Mesendoderm (in vitro differentiated cells): ENCODE data around the gene ZMYND8.
A peak's percentile ranks its signal among the peaks of the same experiment; 100 is the strongest.

ENCODE experiments used
- DNase-seq: peaks from one replicate; pipeline ENCODE4 v3.0.0; 2013
- H2AK5ac ChIP-seq: 2 replicates; pipeline ENCODE4 v1.6.1; 2013; ENCODE audit warnings: low read length, inconsistent platforms
- H2BK120ac ChIP-seq: 2 replicates; pipeline ENCODE4 v1.6.1; 2013; ENCODE audit warnings: low read depth, mild to moderate bottlenecking, low read length, moderate library complexity, mixed read lengths
- H2BK15ac ChIP-seq: replicated peaks from 2 replicates; pipeline ENCODE4 v1.6.1; 2013; ENCODE audit warnings: low read depth, mild to moderate bottlenecking, moderate library complexity
- H2BK5ac ChIP-seq: 2 replicates; pipeline ENCODE4 v1.6.1; 2013; ENCODE audit warnings: low read length, inconsistent platforms
- H3K18ac ChIP-seq: 2 replicates; pipeline ENCODE4 v1.6.1; 2013; ENCODE audit warnings: mild to moderate bottlenecking, low read length, mixed read lengths
- H3K23ac ChIP-seq: one replicate; pipeline ENCODE4 v1.6.1; 2013; ENCODE audit warnings: low read length
- H3K27ac ChIP-seq: 2 replicates; pipeline ENCODE4 v1.5.1; 2013; ENCODE audit warnings: low read depth, mild to moderate bottlenecking, inconsistent platforms, low read length, moderate library complexity
- H3K27me3 ChIP-seq: 2 replicates; pipeline ENCODE4 v1.6.1; 2013; ENCODE audit warnings: low read length, control low read depth, mild to moderate bottlenecking, inconsistent platforms; ENCODE audit not compliant: insufficient read depth, poor library complexity
- H3K36me3 ChIP-seq: 2 replicates; pipeline ENCODE4 v1.6.1; 2013; ENCODE audit warnings: low read length, inconsistent platforms; ENCODE audit not compliant: control insufficient read depth, insufficient read depth
- H3K4ac ChIP-seq: one replicate; pipeline ENCODE4 v1.6.1; 2013; ENCODE audit warnings: low read depth, mild to moderate bottlenecking, low read length, moderate library complexity
- H3K4me1 ChIP-seq: 2 replicates; pipeline ENCODE4 v1.6.1; 2013; ENCODE audit warnings: low read depth, low read length, inconsistent platforms; ENCODE audit not compliant: control insufficient read depth
- H3K4me2 ChIP-seq: 2 replicates; pipeline ENCODE4 v1.6.1; 2013; ENCODE audit warnings: low read length
- H3K4me3 ChIP-seq: 2 replicates; pipeline ENCODE4 v1.5.1; 2013; ENCODE audit warnings: mild to moderate bottlenecking, low read length
- H3K56ac ChIP-seq: one replicate; pipeline ENCODE4 v1.6.1; 2013; ENCODE audit warnings: low read length
- H3K79me1 ChIP-seq: 2 replicates; pipeline ENCODE4 v1.6.1; 2013; ENCODE audit warnings: low read length, inconsistent platforms
- H3K79me2 ChIP-seq: 2 replicates; pipeline ENCODE4 v1.6.1; 2013; ENCODE audit warnings: mild to moderate bottlenecking, low read length; ENCODE audit not compliant: control insufficient read depth, insufficient read depth
- H3K9ac ChIP-seq: 2 replicates; pipeline ENCODE4 v1.6.1; 2013; ENCODE audit warnings: low read length, inconsistent platforms
- H4K5ac ChIP-seq: one replicate; pipeline ENCODE4 v1.6.1; 2013; ENCODE audit warnings: low read length
- H4K8ac ChIP-seq: one replicate; pipeline ENCODE4 v1.6.1; 2013; ENCODE audit warnings: low read depth, mild to moderate bottlenecking, control low read depth, low read length, moderate library complexity
- WGBS: extraction: QIAGEN DNeasy Blood & Tissue Kit; methylation state at CpG from one replicate; pipeline ENCODE4 v1.1.7; 2013; ENCODE audit warnings: low lambda C conversion rate, missing lambda C conversion rate; ENCODE audit not compliant: insufficient coverage; ENCODE audit errors: extremely low coverage; 5-methylcytosine and 5-hydroxymethylcytosine counted together

Gene ZMYND8

GRCh38 chr20:47196091-47197081 lies 160.1 kb downstream of the ZMYND8 start:
- Histone ChIP-seq H3K4me2 (no peak overlapping the region), H3K4ac (no peak overlapping the region), H3K9ac (peak overlapping the region; percentile 31), H3K27ac (no peak overlapping the region), H3K27me3 (no peaks in the 10 kb centered on the region), H3K79me1 (no peaks in the 10 kb centered on the region), H4K5ac (peak overlapping the region; percentile 85), H2BK120ac (no peak overlapping the region), H3K56ac (peak overlapping the region; percentile 25), H2AK5ac (no peak overlapping the region), H2BK15ac (no peak overlapping the region), H2BK5ac (no peak overlapping the region), H3K18ac (no peak overlapping the region), H3K4me3 (no peak overlapping the region), H3K23ac (no peak overlapping the region), H3K4me1 (peaks cover 3% of the 10 kb centered on the region), H3K36me3 (no peaks in the 10 kb centered on the region), H3K79me2 (no peaks in the 10 kb centered on the region), H4K8ac (no peak overlapping the region)
- DNase-seq = peak; percentile 76
- WGBS = no CpG with 5 or more reads among the region's 34 CpGs

- Histone ChIP-seq H3K9ac (no peak overlapping the region), H3K56ac (peak overlapping the region; percentile 46)
Measured at GRCh38 chr20:47195573-47195972, 160.9 kb downstream of the ZMYND8 start.

DNA sequence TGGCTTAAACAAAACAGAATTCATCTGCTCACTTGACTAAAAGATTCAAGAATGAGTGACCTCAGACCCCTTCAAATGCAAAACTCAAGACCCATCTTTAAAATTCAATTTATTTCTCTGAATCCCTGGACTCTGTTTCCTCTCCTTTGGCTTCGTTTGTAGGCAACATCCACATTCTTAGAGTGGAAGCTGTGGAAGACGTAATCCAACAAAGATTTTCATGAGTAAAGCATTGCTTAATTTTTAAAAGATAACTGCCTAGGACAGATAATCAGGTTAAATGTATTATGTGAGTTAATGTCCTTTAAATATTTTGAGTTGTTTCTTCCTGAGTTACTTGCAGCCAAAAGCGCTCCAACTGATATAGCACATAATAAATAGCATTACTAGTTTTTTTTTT lies 164.5 kb downstream of the ZMYND8 start:
- no peak overlapping the region for H3K23ac ChIP-seq
- H2BK120ac ChIP-seq = no peak overlapping the region

More at GRCh38 chr20:47195573-47195972, 160.9 kb downstream of the ZMYND8 start:
- no peak overlapping the region for H3K4ac ChIP-seq
- DNase-seq = no peak
- H3K27ac ChIP-seq = no peak overlapping the region
- H3K27me3 ChIP-seq = no peaks in the 10 kb centered on the region
- no peaks in the 10 kb centered on the region for H3K79me1 ChIP-seq
- H2AK5ac ChIP-seq = no peak overlapping the region
- no peak overlapping the region for H4K8ac ChIP-seq
- H3K36me3 ChIP-seq = no peaks in the 10 kb centered on the region
- no peaks in the 10 kb centered on the region for H3K4me1 ChIP-seq
- no peak overlapping the region for H3K23ac ChIP-seq
- no peaks in the 10 kb centered on the region for H3K79me2 ChIP-seq
- no peak overlapping the region for H2BK5ac ChIP-seq
- no peak overlapping the region for H4K5ac ChIP-seq
- H3K4me3 ChIP-seq = no peak overlapping the region
- H2BK120ac ChIP-seq = no peak overlapping the region
- H2BK15ac ChIP-seq = no peak overlapping the region
- WGBS = no CpG with 5 or more reads among the region's 9 CpGs
- H3K4me2 ChIP-seq = no peak overlapping the region
- H3K18ac ChIP-seq = no peak overlapping the region

GRCh38 chr20:47191074-47191673 lies 165.3 kb downstream of the ZMYND8 start:
- no peak overlapping the region for H4K5ac ChIP-seq
- WGBS = no CpG with 5 or more reads among the region's 1 CpG
- no peak overlapping the region for H3K18ac ChIP-seq
- H4K8ac ChIP-seq = no peak overlapping the region
- H3K23ac ChIP-seq = no peak overlapping the region
- no peak overlapping the region for H3K4me2 ChIP-seq
- H3K4ac ChIP-seq = no peak overlapping the region
- H2BK120ac ChIP-seq = no peak overlapping the region
- no peak overlapping the region for H3K4me3 ChIP-seq
- no peaks in the 10 kb centered on the region for H3K36me3 ChIP-seq
- H3K9ac ChIP-seq = no peak overlapping the region
- no peaks in the 10 kb centered on the region for H3K27me3 ChIP-seq
- no peak overlapping the region for H2BK5ac ChIP-seq
- H2AK5ac ChIP-seq = no peak overlapping the region
- no peak overlapping the region for H2BK15ac ChIP-seq
- no peak overlapping the region for H3K56ac ChIP-seq
- no peak overlapping the region for H3K27ac ChIP-seq
- DNase-seq = peak; percentile 34
- no peaks in the 10 kb centered on the region for H3K79me1 ChIP-seq
- H3K4me1 ChIP-seq = no peaks in the 10 kb centered on the region
- H3K79me2 ChIP-seq = no peaks in the 10 kb centered on the region

More for the DNA sequence above, 164.5 kb downstream of the ZMYND8 start:
- Histone ChIP-seq H2AK5ac (no peak overlapping the region), H4K5ac (no peak overlapping the region), H3K36me3 (no peaks in the 10 kb centered on the region), H4K8ac (no peak overlapping the region), H3K4ac (no peak overlapping the region), H3K27ac (no peak overlapping the region), H3K56ac (no peak overlapping the region), H2BK5ac (no peak overlapping the region), H3K79me1 (no peaks in the 10 kb centered on the region), H3K4me1 (no peaks in the 10 kb centered on the region), H3K18ac (no peak overlapping the region), H2BK15ac (no peak overlapping the region), H3K9ac (no peak overlapping the region), H3K4me2 (no peak overlapping the region), H3K27me3 (no peaks in the 10 kb centered on the region), H3K79me2 (no peaks in the 10 kb centered on the region), H3K4me3 (no peak overlapping the region)
- DNase-seq = no peak
- no CpG with 5 or more reads among the region's 3 CpGs for WGBS

- Histone ChIP-seq H3K4me2 (no peak overlapping the region), H3K23ac (no peak overlapping the region), H2BK15ac (no peak overlapping the region), H3K4me3 (no peak overlapping the region), H2AK5ac (no peak overlapping the region), H3K56ac (no peak overlapping the region), H3K4me1 (no peaks in the 10 kb centered on the region), H4K5ac (no peak overlapping the region), H3K18ac (no peak overlapping the region), H3K27ac (no peak overlapping the region), H3K79me2 (no peaks in the 10 kb centered on the region), H2BK5ac (no peak overlapping the region), H3K36me3 (no peaks in the 10 kb centered on the region), H4K8ac (no peak overlapping the region), H3K27me3 (no peaks in the 10 kb centered on the region), H3K4ac (no peak overlapping the region), H3K79me1 (no peaks in the 10 kb centered on the region), H3K9ac (no peak overlapping the region), H2BK120ac (no peak overlapping the region)
- no CpG with 5 or more reads among the region's 11 CpGs for WGBS
- DNase-seq = no peak
Measured at GRCh38 chr20:47189060-47189459, 167.4 kb downstream of the ZMYND8 start.
